BLaER1 (cell line): ENCODE data around the gene TRIM44.
"Not testable (repeated sequence)": the region's sequence is repeated elsewhere in the genome, so short reads cannot be mapped to it uniquely, and the experiment has no call there.

Experiments used
- H3K27ac ChIP-seq: shearing (Covaris generic); formaldehyde crosslinking; 2 replicates; pipeline ENCODE4 v1.8.1; 2022
- H3K27me3 ChIP-seq: shearing (Covaris generic); formaldehyde crosslinking; 2 replicates; pipeline ENCODE4 v1.8.1; 2022
- H3K36me3 ChIP-seq: shearing (Covaris generic); formaldehyde crosslinking; 2 replicates; pipeline ENCODE4 v1.8.1; 2022
- H3K4me1 ChIP-seq: shearing (Covaris generic); formaldehyde crosslinking; 2 replicates; pipeline ENCODE4 v1.8.1; 2022
- H3K4me2 ChIP-seq: shearing (Covaris generic); formaldehyde crosslinking; 2 replicates; pipeline ENCODE4 v1.8.1; 2022
- H3K4me3 ChIP-seq: shearing (Covaris generic); formaldehyde crosslinking; 2 replicates; pipeline ENCODE4 v1.8.1; 2022
- H3K9ac ChIP-seq: shearing (Covaris generic); formaldehyde crosslinking; 2 replicates; pipeline ENCODE4 v1.8.1; 2022
- H3K9me3 ChIP-seq: shearing (Covaris generic); formaldehyde crosslinking; 2 replicates; pipeline ENCODE4 v1.8.1; 2022
- H4K20me1 ChIP-seq: shearing (Covaris generic); formaldehyde crosslinking; 2 replicates; pipeline ENCODE4 v1.8.1; 2022
- Cebpa-rat ChIP-seq: shearing (Covaris generic); IDR thresholded peaks from 2 replicates; pipeline ENCODE4 v1.8.1; 2022

TRIM44 gene

GRCh38 chr11:35711173-35711910 lies 48.8 kb downstream of the TRIM44 start:
- Histone ChIP-seq H4K20me1 (peaks cover 56% of the 10 kb centered on the region; the same call in 1 of the 2 replicates), H3K9ac (no peak overlapping the region), H3K27me3 (no peaks in the 10 kb centered on the region), H3K27ac (no peak overlapping the region), H3K36me3 (peaks cover 21% of the 10 kb centered on the region), H3K4me2 (no peak overlapping the region), H3K4me1 (peaks cover 15% of the 10 kb centered on the region), H3K4me3 (no peak overlapping the region), H3K9me3 (peaks cover 29% of the 10 kb centered on the region)
- no peak for TF ChIP-seq Cebpa-rat

- no peak overlapping the region for H3K4me2 ChIP-seq
- no peak overlapping the region for H3K4me3 ChIP-seq
- no peaks in the 10 kb centered on the region for H3K27me3 ChIP-seq
- H3K4me1 ChIP-seq = peaks cover 15% of the 10 kb centered on the region
- peaks cover 21% of the 10 kb centered on the region for H3K36me3 ChIP-seq
- H3K9me3 ChIP-seq = peaks cover 29% of the 10 kb centered on the region
- H3K9ac ChIP-seq = no peak overlapping the region
- no peak overlapping the region for H3K27ac ChIP-seq
- H4K20me1 ChIP-seq = peaks cover 61% of the 10 kb centered on the region; the same call in 1 of the 2 replicates
- TF ChIP-seq Cebpa-rat = no peak
These were observed 49.3 kb downstream of the TRIM44 start for GRCh38 chr11:35711924-35712323.

- Histone ChIP-seq H3K27ac (no peak overlapping the region), H3K36me3 (peaks cover 21% of the 10 kb centered on the region), H3K9ac (no peak overlapping the region), H3K4me3 (no peak overlapping the region), H3K4me2 (no peak overlapping the region), H4K20me1 (peaks cover 67% of the 10 kb centered on the region; the same call in 1 of the 2 replicates), H3K27me3 (no peaks in the 10 kb centered on the region), H3K4me1 (peaks cover 15% of the 10 kb centered on the region), H3K9me3 (peaks cover 29% of the 10 kb centered on the region)
- no peak for TF ChIP-seq Cebpa-rat
These were observed 50.0 kb downstream of the TRIM44 start for GRCh38 chr11:35712533-35712932.

- H3K27me3 ChIP-seq = no peaks in the 10 kb centered on the region
- no peak overlapping the region for H3K27ac ChIP-seq
- no peak for TF ChIP-seq Cebpa-rat
- peaks cover 82% of the 10 kb centered on the region; the same call in 1 of the 2 replicates for H4K20me1 ChIP-seq
- peaks cover 15% of the 10 kb centered on the region for H3K4me1 ChIP-seq
- no peak overlapping the region for H3K4me3 ChIP-seq
- H3K4me2 ChIP-seq = peak overlapping the region; percentile 23; the same call in 1 of the 2 replicates
- peaks cover 29% of the 10 kb centered on the region for H3K9me3 ChIP-seq
- H3K9ac ChIP-seq = no peak overlapping the region
- peaks cover 21% of the 10 kb centered on the region for H3K36me3 ChIP-seq
These were observed 52.5 kb downstream of the TRIM44 start for GRCh38 chr11:35714882-35715627.

GRCh38 chr11:35715677-35716076 lies 53.1 kb downstream of the TRIM44 start:
- H3K9me3 ChIP-seq = peaks cover 29% of the 10 kb centered on the region
- H3K27ac ChIP-seq = 0 out of 2 replicates have a peak overlapping the region, but pooled peaks have one; percentile 28
- H4K20me1 ChIP-seq = peaks cover 82% of the 10 kb centered on the region
- not testable (repeated sequence) for H3K27me3 ChIP-seq, H3K9ac ChIP-seq, H3K4me3 ChIP-seq
- H3K4me2 ChIP-seq = peak overlapping the region; percentile 23
- H3K36me3 ChIP-seq = peaks cover 21% of the 10 kb centered on the region
- peaks cover 15% of the 10 kb centered on the region for H3K4me1 ChIP-seq

- Histone ChIP-seq H3K9me3 (peaks cover 29% of the 10 kb centered on the region), H3K4me2 (no peak overlapping the region), H4K20me1 (peaks cover 82% of the 10 kb centered on the region), H3K9ac (no peak overlapping the region), H3K4me1 (peaks cover 24% of the 10 kb centered on the region), H3K27ac (no peak overlapping the region), H3K36me3 (peaks cover 29% of the 10 kb centered on the region), H3K27me3 (no peaks in the 10 kb centered on the region), H3K4me3 (no peak overlapping the region)
- TF ChIP-seq Cebpa-rat = no peak
These were observed 54.5 kb downstream of the TRIM44 start for GRCh38 chr11:35717043-35717442.

- peaks cover 28% of the 10 kb centered on the region for H3K4me1 ChIP-seq
- H3K27me3 ChIP-seq = no peaks in the 10 kb centered on the region
- H3K4me3 ChIP-seq = no peak overlapping the region
- H4K20me1 ChIP-seq = peaks cover 82% of the 10 kb centered on the region
- H3K36me3 ChIP-seq = peaks cover 27% of the 10 kb centered on the region
- no peak for TF ChIP-seq Cebpa-rat
- H3K9me3 ChIP-seq = peaks cover 29% of the 10 kb centered on the region
- H3K4me2 ChIP-seq = no peak overlapping the region
- no peak overlapping the region for H3K27ac ChIP-seq
- H3K9ac ChIP-seq = no peak overlapping the region
These were observed 54.9 kb downstream of the TRIM44 start for GRCh38 chr11:35717520-35717919.

GRCh38 chr11:35721651-35722282 lies 59.2 kb downstream of the TRIM44 start:
- TF ChIP-seq Cebpa-rat = no peak
- H4K20me1 ChIP-seq = peaks cover 80% of the 10 kb centered on the region
- peaks cover 12% of the 10 kb centered on the region for H3K4me1 ChIP-seq
- peak overlapping the region; percentile 42 for H3K4me2 ChIP-seq
- no peak overlapping the region for H3K4me3 ChIP-seq
- H3K36me3 ChIP-seq = peaks cover 31% of the 10 kb centered on the region
- H3K9ac ChIP-seq = no peak overlapping the region
- H3K27ac ChIP-seq = 0 out of 2 replicates have a peak overlapping the region, but pooled peaks have one; percentile 5
- peaks cover 5% of the 10 kb centered on the region; the same call in 1 of the 2 replicates for H3K9me3 ChIP-seq
- H3K27me3 ChIP-seq = no peaks in the 10 kb centered on the region

GRCh38 chr11:35722641-35723040 lies 60.1 kb downstream of the TRIM44 start:
- H3K4me2 ChIP-seq = no peak overlapping the region
- H3K27me3 ChIP-seq = no peaks in the 10 kb centered on the region
- H3K27ac ChIP-seq = no peak overlapping the region
- peaks cover 71% of the 10 kb centered on the region for H4K20me1 ChIP-seq
- H3K4me1 ChIP-seq = peaks cover 12% of the 10 kb centered on the region
- H3K9ac ChIP-seq = no peak overlapping the region
- no peak for TF ChIP-seq Cebpa-rat
- no peak overlapping the region for H3K4me3 ChIP-seq
- H3K36me3 ChIP-seq = peaks cover 39% of the 10 kb centered on the region
- peaks cover 14% of the 10 kb centered on the region; the same call in 1 of the 2 replicates for H3K9me3 ChIP-seq

- no peak for TF ChIP-seq Cebpa-rat
- Histone ChIP-seq H3K4me2 (no peak overlapping the region), H3K4me3 (no peak overlapping the region), H3K36me3 (peaks cover 48% of the 10 kb centered on the region), H3K4me1 (peaks cover 12% of the 10 kb centered on the region), H3K9me3 (peaks cover 18% of the 10 kb centered on the region; the same call in 1 of the 2 replicates), H3K27ac (no peak overlapping the region), H3K27me3 (no peaks in the 10 kb centered on the region), H4K20me1 (peaks cover 64% of the 10 kb centered on the region), H3K9ac (no peak overlapping the region)
These were observed 60.9 kb downstream of the TRIM44 start for GRCh38 chr11:35723493-35723892.
